Measurements from ENCODE around the gene EVC2.

Gene EVC2

GRCh38 chr4:5666741-5667140 is 41.6 kb downstream of the EVC2 start:
- no peak for DNase-seq

DNA sequence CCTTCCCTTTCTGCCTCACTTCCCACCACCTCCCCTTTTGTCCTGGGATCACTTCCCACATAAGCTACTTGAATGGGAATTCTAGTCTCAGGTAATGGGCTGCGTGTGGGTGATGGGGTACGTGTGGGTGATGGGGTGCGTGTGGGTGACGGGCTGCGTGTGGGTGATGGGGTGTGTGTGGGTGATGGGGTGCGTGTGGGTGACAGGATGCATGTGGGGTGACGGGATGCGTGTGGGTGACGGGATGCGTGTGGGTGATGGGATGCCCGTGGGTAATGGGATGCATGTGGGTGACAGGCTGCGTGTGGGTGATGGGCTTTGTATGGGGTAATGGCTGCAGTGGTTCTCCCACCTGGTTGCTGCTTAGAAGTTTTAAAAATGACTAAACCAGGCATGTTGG is 43.6 kb downstream of the EVC2 start:
- DNase-seq: no peak

- DNase-seq: no peak
These were observed 45.8 kb downstream of the EVC2 start for GRCh38 chr4:5662555-5662954.

DNA sequence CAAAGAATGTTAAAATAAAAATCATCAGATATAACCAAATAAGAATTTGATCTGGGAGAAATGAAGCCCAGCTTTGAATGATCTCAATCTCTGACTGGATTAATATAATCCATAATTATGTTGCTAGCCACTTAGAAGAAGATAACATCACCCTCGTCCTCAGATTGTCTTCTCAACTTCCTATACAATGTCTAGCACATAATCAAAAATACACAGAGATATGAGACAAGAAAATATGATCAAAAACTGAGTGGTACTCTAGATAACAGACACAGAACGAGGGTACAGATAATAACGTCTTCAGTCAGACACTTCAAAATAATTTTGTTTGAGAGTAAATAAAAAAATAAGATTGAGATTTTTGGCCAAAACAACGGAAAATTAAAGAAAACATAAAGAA is 47.1 kb downstream of the EVC2 start:
- DNase-seq: no peak

DNA sequence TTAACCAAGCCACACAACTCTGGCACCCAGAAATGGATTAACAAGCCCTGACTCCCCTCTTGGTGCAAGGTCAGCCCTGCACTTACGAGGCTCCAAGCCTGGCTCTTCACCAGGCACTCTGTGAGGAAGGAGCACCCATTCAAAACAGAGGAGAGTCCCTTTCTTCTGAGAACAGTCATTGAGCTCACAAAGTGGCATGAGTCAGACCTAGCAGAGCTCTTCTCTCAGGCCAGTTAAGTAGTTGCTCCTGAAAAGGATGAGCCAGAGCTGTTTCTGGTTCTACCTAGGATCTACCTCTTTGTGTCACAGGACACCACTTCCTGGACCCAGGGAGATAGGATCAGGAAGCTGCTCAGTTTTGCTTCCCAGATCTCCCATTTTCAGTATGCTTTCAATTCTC is 48.2 kb downstream of the EVC2 start:
- no peak for DNase-seq

DNA sequence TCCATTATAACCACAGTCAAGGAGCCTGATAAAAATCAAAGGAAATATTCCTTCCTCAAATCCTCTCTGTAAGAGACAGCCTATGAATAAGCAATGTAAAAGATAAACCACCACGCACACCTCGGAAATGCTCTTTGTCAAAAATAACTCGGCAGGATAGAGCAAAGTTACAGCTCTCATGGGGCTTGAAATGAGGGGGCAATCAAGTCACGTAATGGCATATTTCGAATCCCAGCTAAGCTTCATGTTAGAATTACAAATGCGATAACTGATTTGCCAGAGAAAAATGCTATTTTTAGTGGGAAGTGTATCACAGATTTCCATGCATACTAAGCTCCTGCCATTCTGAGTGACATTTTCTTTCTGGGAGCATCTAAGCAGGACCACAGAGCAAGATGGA is 49.4 kb downstream of the EVC2 start:
- no peak for DNase-seq

- DNase-seq: no peak
These were observed 51.9 kb downstream of the EVC2 start for GRCh38 chr4:5656415-5656814.

GRCh38 chr4:5654791-5655190 is 53.6 kb downstream of the EVC2 start:
- no peak for DNase-seq

DNA sequence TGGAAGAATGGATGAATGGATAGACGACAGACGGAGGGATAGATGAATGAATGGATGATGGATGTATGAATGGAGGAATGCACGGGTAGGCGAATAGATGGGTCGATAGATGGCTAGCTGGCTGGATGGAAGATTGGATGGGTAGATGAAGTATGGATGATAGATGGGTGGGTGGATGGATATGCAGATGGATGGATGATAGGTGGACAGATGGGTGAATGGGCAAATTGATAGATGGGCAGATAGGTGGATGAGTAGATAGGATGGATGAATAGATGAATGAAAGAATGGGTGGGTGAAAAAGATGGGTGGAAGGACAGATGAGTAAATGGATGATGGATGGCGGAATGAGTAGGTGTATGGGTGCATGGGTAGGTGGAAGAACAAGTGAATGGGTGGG is 57.3 kb downstream of the EVC2 start:
- DNase-seq: no peak

- no peak for DNase-seq
These were observed 58.3 kb downstream of the EVC2 start for GRCh38 chr4:5650040-5650439.

DNA sequence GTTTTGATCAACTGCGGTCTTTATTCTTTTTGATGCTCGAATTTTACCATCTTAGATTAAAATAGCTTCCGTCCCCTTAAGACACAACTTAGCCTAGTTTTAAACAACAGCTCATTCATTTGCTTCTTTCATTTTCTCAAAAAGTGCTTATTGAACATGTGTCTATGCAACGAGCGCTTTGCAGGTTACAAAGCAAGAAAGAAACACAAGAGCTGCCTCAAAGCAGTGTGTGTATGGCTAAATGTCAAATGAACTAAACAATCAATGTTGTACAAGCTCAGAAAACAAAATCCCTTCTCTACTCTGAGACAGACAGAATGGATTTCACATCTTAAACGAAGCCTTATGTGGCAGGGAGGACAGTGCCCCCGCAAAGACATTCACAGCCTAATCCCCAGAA is 61.0 kb downstream of the EVC2 start:
- DNase-seq: no peak

GRCh38 chr4:5640096-5640495 is 68.3 kb downstream of the EVC2 start:
- no peak for DNase-seq

- no peak for DNase-seq
These were observed 68.8 kb downstream of the EVC2 start for GRCh38 chr4:5639556-5639955.

GRCh38 chr4:5638976-5639375 is 69.4 kb downstream of the EVC2 start:
- DNase-seq: no peak

- no peak for DNase-seq
These were observed 70.0 kb downstream of the EVC2 start for GRCh38 chr4:5638316-5638715.

- no peak for DNase-seq
These were observed 71.3 kb downstream of the EVC2 start for GRCh38 chr4:5636766-5637670.

GRCh38 chr4:5635826-5636195 is 72.5 kb downstream of the EVC2 start:
- no peak for DNase-seq

- DNase-seq: no peak
These were observed 75.8 kb downstream of the EVC2 start for GRCh38 chr4:5632571-5632970.

DNA sequence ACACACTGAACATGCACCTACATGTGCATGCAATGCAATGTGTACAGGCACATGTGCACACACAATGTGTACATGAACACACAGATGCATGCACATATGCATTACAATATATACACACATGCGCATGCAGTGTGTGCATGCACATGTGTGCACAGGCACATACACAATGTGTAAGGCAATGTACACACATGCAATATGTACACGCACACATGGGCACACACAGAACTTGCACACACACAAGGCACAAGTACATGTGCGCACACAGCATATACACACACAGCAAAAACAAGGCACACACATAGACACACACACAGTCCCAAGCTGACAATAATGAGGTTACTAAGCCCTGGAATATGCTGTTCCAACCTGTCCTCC is 76.3 kb downstream of the EVC2 start:
- DNase-seq: no peak

DNA sequence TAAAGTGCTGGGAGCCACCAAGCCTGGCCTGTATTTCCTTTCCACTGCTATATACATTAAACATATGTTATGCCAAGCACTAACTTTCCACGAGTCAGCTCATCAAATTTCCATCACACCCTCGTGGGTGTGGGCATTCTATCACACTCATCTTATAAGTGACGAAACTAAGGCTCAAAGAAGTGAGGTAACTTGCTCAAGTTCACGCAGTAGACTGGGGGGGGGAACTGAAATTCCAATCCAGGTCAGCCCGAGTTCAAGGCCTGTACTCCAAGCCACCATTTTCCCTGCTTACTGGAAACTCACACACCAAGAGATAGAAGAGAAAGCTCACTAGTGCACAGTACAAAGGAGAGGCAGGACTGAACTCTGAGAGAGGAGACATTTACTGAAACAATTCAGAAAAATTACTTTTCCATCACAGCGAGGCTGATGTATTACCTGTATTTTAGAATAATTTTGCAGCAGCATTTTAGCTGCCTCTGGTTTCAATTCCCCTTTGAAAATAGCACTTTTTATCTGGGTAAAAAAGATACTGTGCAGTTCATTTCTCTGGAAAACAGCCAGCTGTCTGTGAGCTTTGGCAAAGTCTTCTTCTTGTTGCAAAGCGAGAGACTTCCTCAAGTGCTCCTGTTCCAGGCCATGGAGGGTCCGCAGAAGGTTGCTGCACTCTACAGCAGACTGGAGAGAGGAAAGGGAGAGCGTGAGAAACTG is 76.8 kb downstream of the EVC2 start:
- no peak for DNase-seq

GRCh38 chr4:5630762-5631161 is 77.6 kb downstream of the EVC2 start:
- no peak for DNase-seq

- no peak for DNase-seq
These were observed 78.8 kb downstream of the EVC2 start for GRCh38 chr4:5629542-5629941.

GRCh38 chr4:5626913-5627312 is 81.4 kb downstream of the EVC2 start:
- no peak for DNase-seq

- no peak for DNase-seq
These were observed 85.8 kb downstream of the EVC2 start for GRCh38 chr4:5622596-5622995.

Measured in NCI-H1694 treated with DMSO at 0.1 percent for 48 hours (cell line).